Muscle of leg (tissue), 11 donors: Measurements from ENCODE around the gene PROK2. TPM values are rescaled to one million over a fixed set of nuclear protein-coding genes. Genes with fewer than 3 reads are reported as not detected.
A peak's percentile ranks its signal among the peaks of the same experiment; 100 is the strongest.

Source experiments
- DNase-seq: peaks from one replicate; pipeline ENCODE4 v3.0.0; 2013
- H3K27ac ChIP-seq: one replicate; pipeline ENCODE4 v1.5.1; 2013; ENCODE audit warnings: mild to moderate bottlenecking, low read length, control low read depth
- H3K27me3 ChIP-seq: one replicate; pipeline ENCODE4 v1.6.1; 2013; ENCODE audit warnings: low read length; ENCODE audit not compliant: control insufficient read depth, insufficient read depth
- H3K36me3 ChIP-seq: one replicate; pipeline ENCODE4 v1.6.1; 2013; ENCODE audit warnings: low read length; ENCODE audit not compliant: control insufficient read depth, insufficient read depth
- H3K4me1 ChIP-seq: one replicate; pipeline ENCODE4 v1.6.1; 2013; ENCODE audit warnings: low read length; ENCODE audit not compliant: control insufficient read depth, insufficient read depth
- H3K4me3 ChIP-seq: one replicate; pipeline ENCODE4 v1.5.1; 2013; ENCODE audit warnings: low read length, control low read depth
- H3K9me3 ChIP-seq: replicated peaks from 2 replicates; pipeline ENCODE4 v1.6.1; 2013; ENCODE audit warnings: low read depth, low read length; ENCODE audit not compliant: control insufficient read depth
- WGBS: methylation state at CpG from one replicate; pipeline ENCODE4 v1.1.5; 2013; ENCODE audit warnings: missing lambda C conversion rate; ENCODE audit not compliant: insufficient coverage; 5-methylcytosine and 5-hydroxymethylcytosine counted together
- polyA plus RNA-seq, 8 donors: library from polyadenylated mRNA; unstranded; fragments of 120-200 nt; gene quantifications; one replicate each; pipeline versions ENCODE4 v1.2.1 to v1.2.3, GENCODE V29; 2013; ENCODE audit warnings: inconsistent platforms in 1 of 8, low replicate concordance in 1 of 8; ENCODE audit not compliant: insufficient read length in 8 of 8, insufficient read depth in 1 of 8
- total RNA-seq: library from RNA; stranded (reverse); fragments of 120-200 nt; gene quantifications from one replicate; pipeline ENCODE4 v1.2.4, GENCODE V29; 2013

The PROK2 gene
- total and polyA plus RNA-seq, 9 donors: 0.16 to 3.3 (median 0.95) TPM

DNA sequence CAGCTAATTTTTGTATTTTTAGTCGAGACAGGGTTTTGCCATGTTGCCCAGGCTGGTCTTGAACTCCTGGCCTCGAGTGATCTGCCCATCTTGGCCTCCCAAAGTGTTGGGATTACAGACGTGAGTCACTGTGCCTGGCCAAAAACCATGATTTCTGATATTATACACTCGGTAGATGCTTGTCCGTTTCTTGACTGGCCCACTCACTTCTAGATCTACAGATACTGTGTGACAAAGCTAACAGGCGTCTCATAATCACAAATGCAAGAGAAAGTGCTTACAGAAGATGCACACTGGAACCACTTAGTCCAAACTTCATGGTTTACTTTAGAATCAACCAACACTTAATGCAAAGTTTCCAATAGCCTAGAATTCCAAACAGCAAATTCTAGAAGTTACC lies 8.4 kb downstream of the PROK2 start:
- no peaks in the 10 kb centered on the region for H3K4me1 ChIP-seq
- 85% methylated on average over 5 of the region's 6 CpGs for WGBS

DNA sequence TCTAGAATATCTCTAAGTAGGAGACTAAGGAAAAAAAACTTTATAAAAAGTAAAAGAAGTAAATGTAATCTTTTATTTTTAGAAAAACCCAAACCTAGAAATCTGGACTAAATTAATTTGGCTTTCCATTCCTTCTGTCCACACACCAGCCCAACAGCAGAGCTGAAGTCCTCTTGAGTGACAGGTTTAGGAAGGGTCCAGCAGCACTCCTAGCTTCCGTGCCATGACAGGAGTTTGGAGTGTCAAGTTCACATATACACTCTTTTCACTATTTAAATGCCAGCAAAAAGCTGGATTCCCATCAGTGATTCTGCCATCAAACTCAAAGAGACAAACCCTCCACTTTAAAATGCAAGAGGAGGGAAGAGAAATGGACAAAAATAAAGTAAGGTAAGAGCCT lies 13.1 kb downstream of the PROK2 start:
- H3K27ac ChIP-seq: no peak overlapping the region
- H3K9me3 ChIP-seq: no peaks in the 10 kb centered on the region
- H3K27me3 ChIP-seq: peaks cover 5% of the 10 kb centered on the region
- H3K36me3 ChIP-seq: no peaks in the 10 kb centered on the region
- no peaks in the 10 kb centered on the region for H3K4me1 ChIP-seq
- WGBS: no CpG with 5 or more reads among the region's 1 CpG
- DNase-seq: no peak
- H3K4me3 ChIP-seq: no peak overlapping the region

More for the DNA sequence above, 8.4 kb downstream of the PROK2 start:
- Histone ChIP-seq H3K27ac (no peak overlapping the region), H3K9me3 (no peaks in the 10 kb centered on the region), H3K27me3 (peaks cover 13% of the 10 kb centered on the region), H3K36me3 (no peaks in the 10 kb centered on the region), H3K4me3 (no peak overlapping the region)
- no peak for DNase-seq

DNA sequence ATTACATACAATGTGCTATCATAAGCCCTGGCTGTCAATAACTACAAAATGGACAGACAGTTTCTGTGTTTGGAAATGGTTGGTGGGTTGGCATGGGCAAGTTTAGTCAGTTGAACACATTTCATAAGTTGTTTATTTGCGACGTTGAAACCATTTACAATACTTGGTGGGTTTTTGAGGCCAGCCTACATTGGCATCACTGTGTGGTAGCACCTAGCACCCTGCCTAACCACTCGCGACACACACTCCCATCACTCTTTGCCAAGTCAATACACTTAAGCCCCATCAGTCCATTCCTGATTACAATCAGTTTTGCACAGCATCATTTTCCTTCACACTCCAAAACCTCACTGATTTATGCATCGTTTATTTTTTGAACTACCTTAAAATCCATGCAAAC lies 13.8 kb downstream of the PROK2 start:
- Histone ChIP-seq H3K27ac (no peak overlapping the region), H3K36me3 (no peaks in the 10 kb centered on the region), H3K9me3 (no peaks in the 10 kb centered on the region), H3K27me3 (peaks cover 5% of the 10 kb centered on the region), H3K4me3 (no peak overlapping the region), H3K4me1 (no peaks in the 10 kb centered on the region)
- 67% methylated on average over 4 of the region's 5 CpGs for WGBS
- DNase-seq: no peak

DNA sequence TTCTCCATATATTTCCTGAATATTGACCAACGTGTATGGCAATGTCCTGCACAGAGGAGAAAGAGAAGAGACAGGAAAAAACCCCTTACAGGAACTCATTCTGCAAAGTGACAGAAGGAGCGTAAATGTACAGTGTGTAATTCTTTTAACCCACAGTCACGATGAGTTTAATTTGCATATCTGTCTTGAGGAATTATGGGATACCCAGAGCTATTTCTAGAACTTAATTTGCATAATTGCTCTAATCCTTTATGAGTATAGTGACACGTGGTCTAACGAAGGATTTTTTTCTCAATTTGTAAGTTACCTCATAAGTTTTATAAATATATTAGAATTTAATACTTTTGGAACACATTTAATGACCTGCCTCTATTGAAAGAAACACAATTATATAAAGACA lies 21.5 kb downstream of the PROK2 start:
- Histone ChIP-seq H3K36me3 (no peaks in the 10 kb centered on the region), H3K9me3 (no peaks in the 10 kb centered on the region), H3K27me3 (peaks cover 10% of the 10 kb centered on the region), H3K4me3 (no peak overlapping the region), H3K4me1 (no peaks in the 10 kb centered on the region), H3K27ac (no peak overlapping the region)
- DNase-seq: no peak
- no CpG with 5 or more reads among the region's 5 CpGs for WGBS

DNA sequence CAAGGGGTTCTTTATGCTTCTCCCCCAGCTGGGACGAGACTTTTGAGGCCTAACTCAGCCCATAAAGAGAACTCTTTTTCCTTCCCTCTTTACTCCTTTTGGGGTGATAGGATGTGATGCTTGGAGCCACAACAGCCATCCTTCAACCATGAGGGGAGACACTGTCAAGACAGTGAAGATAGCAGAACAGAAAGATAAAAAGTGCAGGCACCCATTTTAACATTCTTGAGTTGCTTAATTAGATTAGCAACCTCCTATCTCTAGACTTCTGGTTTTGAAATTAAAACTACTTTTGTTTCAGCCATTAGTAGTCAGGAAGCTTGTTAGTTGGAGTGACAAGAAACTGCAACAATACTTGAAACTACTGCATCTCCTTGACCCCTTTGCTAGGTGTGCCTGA lies 24.8 kb downstream of the PROK2 start:
- no peak overlapping the region for H3K27ac ChIP-seq
- H3K36me3 ChIP-seq: no peaks in the 10 kb centered on the region
- DNase-seq: no peak
- WGBS: no CpG with 5 or more reads among the region's 1 CpG
- no peaks in the 10 kb centered on the region for H3K9me3 ChIP-seq
- H3K27me3 ChIP-seq: peaks cover 24% of the 10 kb centered on the region
- no peaks in the 10 kb centered on the region for H3K4me1 ChIP-seq
- no peak overlapping the region for H3K4me3 ChIP-seq

DNA sequence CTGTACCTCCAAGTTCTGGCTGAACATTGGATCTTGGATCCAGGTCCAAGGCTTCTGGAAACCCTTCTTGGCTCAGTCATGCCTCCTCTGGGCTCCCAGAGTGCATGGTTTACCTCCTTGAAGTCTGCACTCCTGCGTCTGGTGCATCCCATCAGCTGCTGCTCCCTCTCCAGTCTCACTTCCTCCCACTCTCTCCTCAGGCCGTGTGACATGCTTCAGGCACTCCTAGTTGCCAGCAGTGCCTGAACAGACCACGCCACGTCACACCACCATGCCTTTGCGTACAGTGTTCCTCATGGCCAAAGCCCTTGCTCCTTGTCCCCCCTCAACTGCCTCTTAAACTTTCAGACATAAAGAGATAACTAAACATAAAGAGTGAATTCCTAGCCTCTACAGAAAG lies 25.5 kb downstream of the PROK2 start:
- Histone ChIP-seq H3K27me3 (peaks cover 30% of the 10 kb centered on the region), H3K9me3 (no peaks in the 10 kb centered on the region), H3K4me1 (peaks cover 4% of the 10 kb centered on the region), H3K36me3 (no peaks in the 10 kb centered on the region), H3K4me3 (no peak overlapping the region), H3K27ac (no peak overlapping the region)
- WGBS: 63% methylated on average over 4 of the region's 5 CpGs
- no peak for DNase-seq

DNA sequence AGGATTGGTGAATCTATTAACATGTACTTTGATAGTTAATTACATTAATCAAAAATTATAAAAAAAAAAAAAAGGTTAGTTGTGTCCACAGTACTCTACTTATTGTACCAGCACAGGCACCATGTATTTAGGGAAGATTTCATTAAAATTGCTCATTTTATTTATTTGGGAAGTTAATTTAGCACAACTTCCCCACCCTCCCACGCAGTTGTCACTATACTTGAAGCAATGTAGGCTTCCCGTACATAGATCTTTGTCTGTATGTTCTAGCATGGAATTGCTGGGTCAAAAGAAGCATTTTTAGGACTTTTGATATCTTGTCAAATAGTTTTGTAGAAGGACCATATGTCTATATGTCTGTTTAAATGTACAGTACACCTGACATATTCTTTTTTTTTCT lies 26.9 kb downstream of the PROK2 start:
- no peaks in the 10 kb centered on the region for H3K9me3 ChIP-seq
- H3K4me3 ChIP-seq: no peak overlapping the region
- DNase-seq: no peak
- H3K27me3 ChIP-seq: peaks cover 32% of the 10 kb centered on the region
- H3K36me3 ChIP-seq: no peaks in the 10 kb centered on the region
- WGBS: no CpG with 5 or more reads among the region's 2 CpGs
- no peak overlapping the region for H3K27ac ChIP-seq
- peaks cover 6% of the 10 kb centered on the region for H3K4me1 ChIP-seq

DNA sequence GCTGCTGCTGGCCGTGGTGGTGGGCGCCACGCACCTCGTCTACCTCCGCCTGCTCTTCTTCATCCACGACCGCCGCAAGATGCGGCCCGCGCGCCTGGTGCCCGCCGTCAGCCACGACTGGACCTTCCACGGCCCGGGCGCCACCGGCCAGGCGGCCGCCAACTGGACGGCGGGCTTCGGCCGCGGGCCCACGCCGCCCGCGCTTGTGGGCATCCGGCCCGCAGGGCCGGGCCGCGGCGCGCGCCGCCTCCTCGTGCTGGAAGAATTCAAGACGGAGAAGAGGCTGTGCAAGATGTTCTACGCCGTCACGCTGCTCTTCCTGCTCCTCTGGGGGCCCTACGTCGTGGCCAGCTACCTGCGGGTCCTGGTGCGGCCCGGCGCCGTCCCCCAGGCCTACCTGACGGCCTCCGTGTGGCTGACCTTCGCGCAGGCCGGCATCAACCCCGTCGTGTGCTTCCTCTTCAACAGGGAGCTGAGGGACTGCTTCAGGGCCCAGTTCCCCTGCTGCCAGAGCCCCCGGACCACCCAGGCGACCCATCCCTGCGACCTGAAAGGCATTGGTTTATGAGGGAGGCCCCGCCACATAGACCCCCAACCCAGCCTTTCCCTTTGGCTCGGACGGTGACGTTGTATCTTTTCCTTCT lies 30.2 kb downstream of the PROK2 start:
- Histone ChIP-seq H3K9me3 (no peaks in the 10 kb centered on the region), H3K36me3 (no peaks in the 10 kb centered on the region), H3K27me3 (peaks cover 50% of the 10 kb centered on the region), H3K4me3 (peak overlapping the region; percentile 17), H3K4me1 (peaks cover 10% of the 10 kb centered on the region), H3K27ac (no peak overlapping the region)
- no peak for DNase-seq
- WGBS: 6% methylated on average over 61 of the region's 65 CpGs

DNA sequence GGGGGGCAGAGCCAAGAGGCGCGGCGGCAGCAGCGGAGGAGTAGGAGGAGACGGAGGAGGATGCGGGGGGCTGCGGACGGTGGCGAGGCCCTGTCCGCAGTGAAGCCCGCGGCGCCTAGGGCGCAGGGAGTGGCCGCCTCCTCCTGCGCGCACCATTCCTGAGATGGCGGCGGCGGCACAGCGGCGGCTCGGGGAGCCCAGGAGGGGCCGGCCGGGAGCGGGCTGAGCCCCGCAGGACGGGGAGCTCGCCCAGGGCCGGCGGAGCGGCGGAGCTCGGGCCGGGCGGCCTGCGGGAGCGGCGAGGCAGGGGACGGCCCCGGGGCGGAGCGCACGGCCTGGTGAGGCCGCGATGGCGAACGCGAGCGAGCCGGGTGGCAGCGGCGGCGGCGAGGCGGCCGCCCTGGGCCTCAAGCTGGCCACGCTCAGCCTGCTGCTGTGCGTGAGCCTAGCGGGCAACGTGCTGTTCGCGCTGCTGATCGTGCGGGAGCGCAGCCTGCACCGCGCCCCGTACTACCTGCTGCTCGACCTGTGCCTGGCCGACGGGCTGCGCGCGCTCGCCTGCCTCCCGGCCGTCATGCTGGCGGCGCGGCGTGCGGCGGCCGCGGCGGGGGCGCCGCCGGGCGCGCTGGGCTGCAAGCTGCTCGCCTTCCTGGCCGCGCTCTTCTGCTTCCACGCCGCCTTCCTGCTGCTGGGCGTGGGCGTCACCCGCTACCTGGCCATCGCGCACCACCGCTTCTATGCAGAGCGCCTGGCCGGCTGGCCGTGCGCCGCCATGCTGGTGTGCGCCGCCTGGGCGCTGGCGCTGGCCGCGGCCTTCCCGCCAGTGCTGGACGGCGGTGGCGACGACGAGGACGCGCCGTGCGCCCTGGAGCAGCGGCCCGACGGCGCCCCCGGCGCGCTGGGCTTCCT lies 31.0 kb downstream of the PROK2 start, which contains the start of gene GPR27:
Gene GPR27 (plus strand): TSS at position 155 of the 909 bp plus-strand sequence. CDS start 195 bp downstream, at position 350.
- no peaks in the 10 kb centered on the region for H3K9me3 ChIP-seq
- no peaks in the 10 kb centered on the region for H3K36me3 ChIP-seq
- under 1% methylated on average over 130 of the region's 131 CpGs for WGBS
- peak; percentile 66 for DNase-seq
- H3K4me1 ChIP-seq: peaks cover 10% of the 10 kb centered on the region
- peaks cover 42% of the 10 kb centered on the region for H3K27me3 ChIP-seq
- H3K4me3 ChIP-seq: peak within 1 kb of the TSS; percentile 32
- no peak within 1 kb of the TSS for H3K27ac ChIP-seq
